IPS-NIHi7 (cell line): ENCODE data around the gene HLCS.

Source experiments
- DNase-seq: peaks from one replicate; pipeline ENCODE4 v3.0.0; 2012; ENCODE audit warnings: mixed read lengths; ENCODE audit errors: extremely low spot score

HLCS gene

DNA sequence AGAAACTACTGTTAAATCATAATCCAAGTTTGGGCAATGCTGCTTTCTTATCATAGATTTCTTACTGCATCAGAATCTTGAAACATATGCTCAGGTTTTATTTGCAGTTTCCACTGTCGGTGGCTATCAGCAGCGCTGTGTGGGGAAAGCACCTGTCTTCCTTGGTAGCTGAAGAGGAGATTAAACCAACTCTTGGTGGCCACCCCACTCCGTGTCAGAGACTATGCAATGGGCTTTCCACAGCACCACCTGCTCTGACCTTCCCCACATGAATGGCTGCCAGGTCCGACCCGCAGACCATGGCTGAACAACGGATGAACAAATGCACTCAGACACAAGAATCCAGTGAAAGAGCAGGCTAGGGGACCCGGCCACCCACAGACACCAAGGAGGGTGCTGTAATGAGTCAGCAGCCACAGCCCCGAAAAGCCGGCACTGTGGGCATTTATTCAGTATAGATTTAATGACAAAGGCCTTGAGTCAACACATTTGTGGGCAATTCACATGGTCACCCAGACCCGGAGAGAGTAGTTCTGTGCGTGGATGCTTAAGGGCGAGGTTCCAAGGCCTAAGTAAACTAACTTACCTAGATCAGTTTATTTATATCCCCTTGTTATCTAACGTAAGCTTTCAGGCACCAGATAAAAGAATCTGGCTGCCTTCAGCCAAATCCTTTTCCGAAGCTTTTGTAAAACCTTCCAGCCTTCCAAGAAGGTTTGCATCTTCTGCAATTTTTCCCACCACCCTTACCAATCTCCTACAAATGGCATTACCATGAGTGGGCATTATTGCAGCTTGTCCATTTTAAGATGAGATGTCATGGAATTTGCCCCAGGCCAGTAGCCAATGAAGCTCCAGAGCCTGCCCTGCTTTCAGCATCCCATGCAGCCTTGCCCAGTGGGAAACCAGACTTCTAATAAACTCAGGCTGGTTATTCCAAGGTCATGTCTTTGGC lies 82.7 kb downstream of the HLCS start:
- no peak for DNase-seq

DNA sequence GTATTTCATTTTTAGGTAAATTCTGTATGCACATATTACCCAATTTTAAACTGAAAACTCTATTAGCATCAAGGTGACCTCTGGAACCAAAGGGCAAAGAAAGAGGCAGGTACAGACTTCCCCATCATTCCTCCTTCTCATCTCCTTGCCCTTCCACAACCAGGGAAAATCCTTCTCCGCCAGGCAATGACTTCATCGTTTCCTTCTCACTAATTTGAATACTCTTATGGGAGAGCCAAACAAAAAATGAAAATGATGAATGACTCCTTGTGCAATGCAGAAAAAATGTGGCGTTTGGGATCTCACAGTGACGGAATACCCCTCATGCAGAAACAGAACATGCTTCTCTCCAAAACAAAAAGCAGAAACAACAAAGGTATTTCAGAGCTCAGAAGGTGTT lies 83.7 kb downstream of the HLCS start:
- no peak for DNase-seq

DNA sequence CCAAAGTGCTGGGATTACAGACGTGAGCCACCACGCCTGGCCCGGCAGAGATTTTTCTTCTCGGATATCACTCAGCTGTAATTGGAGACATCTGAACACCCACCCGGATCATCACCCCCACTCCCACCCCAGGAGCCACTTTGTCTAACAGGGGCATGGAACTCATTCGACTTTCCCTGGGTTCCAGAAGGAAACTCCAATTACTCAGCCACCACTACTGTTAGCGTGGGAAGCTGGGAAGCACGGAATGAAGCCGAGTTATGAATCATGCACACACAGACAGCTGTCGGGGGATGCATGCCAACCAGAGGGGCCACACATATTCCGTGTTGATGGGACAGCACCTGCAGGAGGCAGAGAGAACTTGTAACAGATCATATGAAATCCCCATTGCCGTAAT lies 85.2 kb downstream of the HLCS start:
- no peak for DNase-seq

DNA sequence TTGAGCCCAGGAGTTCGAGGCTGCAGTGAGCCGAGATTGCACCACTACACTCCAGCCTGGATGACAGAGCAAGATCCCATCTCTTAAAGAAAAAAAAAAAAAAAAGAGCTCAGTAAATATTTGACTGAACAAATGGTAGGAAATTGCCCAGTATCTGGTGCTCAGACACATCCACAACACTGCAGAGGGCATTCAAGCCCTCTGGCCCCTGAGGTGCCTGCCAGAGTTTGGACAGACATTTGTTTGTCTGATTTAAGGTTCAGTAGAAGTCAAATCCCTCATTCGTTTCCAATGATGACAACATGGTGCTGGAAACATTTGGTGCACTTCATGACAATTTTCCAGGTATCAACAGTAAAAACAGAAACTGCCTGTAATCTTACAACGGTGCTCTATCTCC lies 86.6 kb downstream of the HLCS start:
- no peak for DNase-seq

DNA sequence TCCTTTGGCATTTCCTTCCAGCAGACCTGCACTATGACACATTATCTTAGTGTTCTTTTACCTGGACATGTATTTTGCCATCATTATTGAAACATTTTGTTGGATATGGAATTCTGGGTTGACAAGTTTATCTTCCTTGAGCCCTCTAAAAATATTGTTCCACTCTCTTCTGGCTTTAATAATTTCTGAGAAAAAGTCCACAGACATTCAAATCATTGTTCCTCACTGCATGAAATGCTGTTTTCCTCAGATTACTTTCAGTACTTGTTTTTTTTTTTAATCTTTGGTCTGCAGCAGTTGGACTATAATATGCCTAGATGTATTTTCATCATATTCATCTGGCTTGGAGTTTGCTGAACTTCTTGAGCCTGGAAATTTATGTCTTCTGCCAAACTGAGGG lies 88.7 kb downstream of the HLCS start:
- DNase-seq, result no peak

DNA sequence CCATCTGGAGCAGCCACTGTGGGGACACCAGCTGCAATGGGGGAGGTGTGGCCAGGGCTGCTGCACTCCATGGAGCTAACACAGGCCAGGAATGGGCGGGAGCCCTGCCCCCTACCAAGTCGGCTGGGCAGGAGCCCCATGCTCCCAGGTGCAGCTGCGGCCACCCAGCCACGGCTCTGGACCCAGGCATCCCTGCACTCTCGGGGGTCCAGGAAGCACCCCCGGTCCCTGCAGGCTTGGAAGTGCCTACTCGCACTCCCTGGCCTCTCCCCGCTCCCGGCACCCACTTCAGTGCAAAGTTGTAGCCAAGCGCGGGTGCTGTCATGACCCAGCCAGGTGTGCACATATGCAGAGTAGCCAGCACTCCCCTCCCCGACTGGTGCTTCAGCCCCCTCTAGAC lies 91.8 kb downstream of the HLCS start:
- DNase-seq, result no peak

DNA sequence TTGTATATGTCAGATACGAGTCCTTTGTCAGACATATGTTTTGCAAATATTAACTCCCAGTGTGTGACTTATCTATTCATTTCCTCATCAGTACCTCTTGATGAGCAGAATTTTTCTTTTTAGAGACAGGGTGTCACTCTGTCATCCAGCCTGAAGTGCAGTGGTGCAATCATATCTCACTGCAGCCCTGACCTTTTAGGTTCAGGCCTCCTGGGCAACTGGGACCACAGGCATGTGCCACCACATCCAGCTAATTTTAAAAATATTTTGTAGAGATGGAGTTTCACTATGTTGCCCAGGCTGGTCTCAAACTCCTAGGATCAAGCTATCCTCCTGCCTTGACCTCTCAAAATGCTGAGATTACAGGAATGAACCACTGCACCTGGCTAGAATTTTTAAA lies 93.0 kb downstream of the HLCS start:
- DNase-seq, result no peak

DNA sequence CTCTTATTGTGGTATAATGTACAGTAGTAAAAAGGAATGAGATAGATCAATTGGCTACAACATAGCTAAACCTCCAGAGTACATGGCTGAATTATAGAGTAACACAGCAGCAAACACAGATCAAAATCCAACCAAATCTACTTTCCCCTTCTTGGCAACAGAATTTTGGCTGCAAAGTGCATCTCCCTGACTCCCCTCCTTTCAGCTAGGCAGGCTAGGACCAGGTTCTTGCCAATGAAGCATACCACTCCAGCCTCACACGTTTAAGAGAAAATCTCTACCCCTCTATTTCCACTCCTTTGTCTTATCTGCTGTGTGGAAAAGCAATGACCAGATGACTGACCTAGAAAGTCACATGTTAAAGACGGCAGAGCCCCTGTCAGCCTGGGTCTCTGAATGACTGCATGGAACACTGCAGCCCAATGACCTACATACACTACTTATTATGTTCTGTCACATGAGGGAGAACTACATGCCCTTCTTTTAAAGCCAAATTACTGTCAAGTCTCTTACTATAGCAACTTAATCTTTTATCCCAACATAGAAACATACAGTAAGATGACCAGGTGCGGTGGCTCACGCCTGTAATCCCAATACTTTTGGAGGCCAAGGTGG lies 99.1 kb downstream of the HLCS start:
- no peak for DNase-seq

DNA sequence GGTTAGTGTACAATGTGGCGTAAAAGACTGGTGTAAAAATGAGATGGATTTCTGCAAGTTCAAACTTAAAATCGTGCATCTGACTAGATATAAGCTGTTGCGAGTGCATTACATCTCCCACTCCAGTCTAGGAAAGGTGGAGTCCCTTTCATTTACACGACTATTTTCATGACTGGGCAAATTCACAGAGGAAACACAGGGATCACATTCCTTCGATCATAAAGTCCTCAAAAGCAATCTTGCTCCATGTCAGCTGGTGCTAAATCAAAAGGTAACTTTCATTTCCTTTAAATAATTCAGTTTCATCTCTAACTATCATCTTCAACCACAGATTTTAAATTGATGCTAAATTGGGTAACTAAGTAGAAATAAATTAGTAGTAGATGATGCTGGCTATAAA lies 100.0 kb downstream of the HLCS start:
- DNase-seq, result no peak

DNA sequence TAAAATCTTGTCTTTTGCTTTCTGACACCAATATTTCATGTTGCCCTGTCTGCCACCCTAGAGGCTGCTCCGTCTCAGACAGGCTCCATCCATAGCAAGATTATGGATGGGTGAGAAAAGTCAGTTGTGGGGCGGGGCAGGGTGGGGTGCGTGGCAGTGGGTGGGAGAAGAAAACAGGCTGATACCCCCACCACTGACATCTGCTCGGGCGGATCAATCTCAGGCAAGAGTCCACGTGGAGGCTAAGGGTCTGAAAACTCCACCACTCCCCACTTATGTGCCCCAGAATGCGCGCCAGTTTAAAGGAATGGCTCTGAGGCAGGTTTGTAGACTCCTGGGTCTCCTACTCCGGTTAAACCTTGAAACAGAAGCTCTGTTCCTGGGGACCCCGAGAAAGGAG lies 101.5 kb downstream of the HLCS start:
- DNase-seq, result no peak

DNA sequence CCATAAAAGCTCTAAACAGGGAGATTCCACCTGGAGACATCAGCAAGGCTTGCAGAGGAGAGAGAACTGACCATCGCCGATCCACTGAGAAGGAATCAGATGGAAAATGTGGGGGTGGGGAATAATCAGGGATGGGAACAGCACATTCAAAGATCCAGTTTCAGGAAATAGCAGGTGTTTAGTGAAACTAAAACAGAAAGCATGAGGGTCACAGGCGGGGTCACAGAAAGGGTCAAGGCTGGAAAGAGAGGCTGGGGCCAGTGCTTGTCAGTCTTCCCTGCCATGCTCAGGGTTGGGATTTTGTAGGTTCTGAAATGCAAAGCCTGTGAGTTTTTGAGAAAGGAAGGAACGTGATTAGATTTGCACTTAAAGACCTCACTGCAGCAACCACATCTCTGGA lies 103.2 kb downstream of the HLCS start:
- DNase-seq, result no peak

DNA sequence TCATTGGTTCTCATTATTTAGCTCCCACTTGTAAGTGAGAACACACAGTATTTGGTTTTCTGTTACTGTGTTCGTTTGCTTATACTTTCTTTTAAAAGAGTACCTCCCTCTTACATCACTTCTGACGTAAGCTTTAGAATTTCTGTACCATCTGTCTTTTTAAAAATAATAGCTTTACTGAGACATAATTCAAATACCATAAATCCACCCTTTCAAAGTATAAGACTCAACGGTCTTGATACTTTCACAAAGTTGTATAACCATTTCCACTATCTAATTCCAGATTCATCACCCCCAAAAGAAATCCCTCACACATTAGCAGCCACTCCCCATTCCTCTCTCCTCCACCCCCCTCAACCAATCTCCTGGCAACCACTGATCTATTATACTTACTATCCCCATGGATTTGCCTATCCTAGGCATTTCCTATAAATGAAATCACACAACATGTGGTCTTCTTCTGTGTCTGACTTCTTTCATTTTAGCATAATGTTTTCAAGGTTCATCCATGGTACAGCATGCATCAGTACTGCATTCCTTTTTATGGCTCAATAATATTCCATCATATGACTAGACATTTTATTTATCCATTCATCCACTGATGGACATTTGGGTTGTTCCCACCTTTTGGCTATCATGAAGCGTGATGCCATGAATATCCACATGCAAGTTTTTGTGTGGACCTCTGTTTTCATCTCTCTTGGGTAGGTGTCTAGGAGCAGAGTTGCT lies 104.7 kb downstream of the HLCS start:
- DNase-seq, result no peak

DNA sequence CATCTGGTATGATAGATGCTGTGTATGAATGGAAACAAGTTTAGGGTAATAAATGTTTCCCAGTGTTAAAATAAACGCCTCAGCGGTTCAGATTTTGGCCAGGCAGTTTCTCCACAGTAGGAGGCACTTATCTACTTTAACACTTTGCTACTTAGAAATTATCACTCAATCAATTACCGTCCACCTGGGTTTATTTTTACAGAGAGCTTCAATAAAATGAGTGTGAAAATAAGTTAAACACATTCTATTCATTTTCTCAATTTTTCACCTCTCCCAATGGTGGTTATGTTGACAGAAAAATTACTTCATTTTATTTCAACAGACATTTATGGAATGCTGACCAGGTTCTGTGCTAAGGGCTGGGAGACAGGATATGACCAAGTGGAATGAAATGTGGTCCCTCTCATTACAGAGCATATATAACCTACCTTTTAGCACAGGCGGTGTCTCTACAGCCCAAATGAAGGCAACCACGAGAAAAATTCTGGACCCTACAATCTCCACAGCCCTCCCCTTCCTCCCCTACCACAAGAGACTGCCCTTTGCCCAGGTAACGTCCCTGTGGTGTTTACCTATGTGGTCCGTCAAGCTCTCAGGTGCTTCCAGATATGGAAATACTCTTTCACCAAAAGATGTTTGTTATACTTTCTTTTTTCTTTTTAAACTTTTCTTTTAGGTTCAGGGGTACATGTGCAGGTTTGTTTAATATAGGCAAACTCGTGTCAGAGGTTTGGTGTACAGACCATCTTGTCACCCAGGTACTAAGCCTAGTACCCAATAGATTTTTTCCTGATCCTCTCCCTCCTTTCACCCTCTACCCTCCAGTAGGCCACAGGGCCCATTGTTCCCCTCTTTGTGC lies 105.5 kb downstream of the HLCS start:
- DNase-seq, result no peak

DNA sequence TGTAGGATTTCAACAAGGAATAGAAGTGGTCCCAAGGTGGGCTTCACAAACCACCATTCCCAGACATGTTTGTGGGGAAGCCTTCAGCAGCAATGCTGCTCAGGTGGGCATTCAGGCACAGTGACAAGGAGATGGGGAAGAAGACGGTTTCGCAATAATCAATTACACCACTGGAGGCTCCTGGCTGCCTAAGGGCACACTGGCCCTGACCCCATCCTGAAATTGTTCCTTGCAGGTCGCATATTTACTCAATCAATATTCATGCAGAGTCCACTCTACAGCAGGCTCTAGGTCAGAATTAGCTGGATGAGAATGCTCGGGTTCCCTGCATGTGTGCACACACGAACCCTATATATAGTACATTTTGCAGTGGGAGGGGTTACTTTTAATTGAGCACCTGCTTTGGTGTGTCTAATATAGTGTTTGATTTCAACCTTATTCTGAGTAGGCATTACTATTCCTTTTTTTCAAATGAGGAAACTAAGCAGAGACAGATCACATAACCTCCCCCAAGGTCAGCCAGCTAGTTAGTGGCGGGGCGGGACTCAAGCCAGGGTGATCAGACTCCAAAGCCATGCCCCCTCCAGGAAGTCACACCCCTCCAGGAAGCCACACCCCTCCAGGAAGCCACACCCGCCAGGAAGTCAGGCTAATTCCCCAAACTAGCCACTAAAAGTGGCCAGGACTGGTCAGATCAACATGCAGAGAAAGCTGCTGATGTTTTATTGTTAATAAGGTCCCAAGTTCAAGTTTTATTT lies 106.5 kb downstream of the HLCS start:
- peak; percentile 92 for DNase-seq

DNA sequence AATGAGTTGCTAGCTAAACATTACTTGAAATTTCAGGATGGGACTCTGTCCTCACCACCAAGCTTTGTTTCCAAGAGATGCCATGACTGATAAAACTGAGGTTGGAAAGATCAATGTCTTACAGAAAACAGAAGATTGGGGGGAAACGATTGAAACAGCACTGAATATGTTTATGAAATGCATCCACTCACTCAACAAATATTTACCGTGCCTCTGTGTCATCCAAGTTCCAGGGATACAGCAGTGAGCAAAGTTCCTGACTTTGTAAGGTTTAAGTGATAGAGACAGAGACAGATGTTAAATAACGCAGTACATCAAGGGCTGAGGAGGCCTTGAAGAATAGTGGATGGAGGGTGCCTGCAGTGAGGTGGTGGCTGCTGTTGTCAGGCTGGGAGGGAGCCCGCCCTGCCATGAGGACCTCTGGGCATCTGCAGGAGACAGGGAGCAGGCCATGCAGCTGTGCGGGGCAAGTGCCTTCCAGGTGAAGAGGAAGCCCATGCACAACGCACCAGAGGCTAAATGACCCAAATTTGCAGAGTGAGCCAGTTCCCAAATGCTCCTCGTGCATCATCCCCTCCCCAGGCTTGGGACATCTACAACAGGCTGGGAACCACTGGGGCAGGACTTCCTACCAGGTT lies 108.0 kb downstream of the HLCS start:
- no peak for DNase-seq

DNA sequence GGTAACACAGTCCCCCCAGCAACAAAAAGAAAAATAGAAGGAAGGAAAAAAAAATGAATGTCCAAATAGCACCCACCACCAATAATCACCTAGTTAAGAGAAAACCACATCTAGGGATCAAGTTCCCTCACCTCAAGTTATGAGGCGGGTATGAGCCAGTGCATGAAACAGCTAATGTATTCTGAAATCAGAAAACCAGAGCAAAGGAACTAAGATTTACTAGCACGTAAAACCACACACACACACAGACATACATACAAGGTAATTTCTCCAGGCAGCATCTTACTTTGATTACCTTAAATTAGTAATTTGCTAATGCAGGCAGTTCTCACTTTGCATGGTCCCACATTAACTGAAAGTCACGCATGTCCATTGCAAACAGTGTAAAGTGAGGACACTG lies 109.8 kb downstream of the HLCS start:
- no peak for DNase-seq

DNA sequence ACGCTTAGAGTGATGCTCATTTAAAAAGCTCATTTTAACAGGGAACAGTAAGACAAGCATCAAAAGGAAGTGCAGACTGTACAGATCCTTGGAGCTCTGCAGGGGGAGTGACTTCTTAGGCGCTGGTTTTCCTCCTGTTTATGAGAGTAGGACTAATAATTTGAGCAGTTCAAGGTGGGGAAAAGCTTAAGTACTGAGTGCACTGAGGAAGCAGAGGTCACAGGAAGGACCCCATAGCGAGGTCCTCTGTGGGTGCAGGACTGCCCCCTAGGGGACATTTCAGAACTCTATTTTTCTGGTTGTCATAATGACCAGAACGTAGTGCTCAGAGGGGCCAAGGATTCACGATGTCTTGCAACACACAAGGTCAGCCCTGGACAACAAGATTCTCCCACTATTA lies 112.1 kb downstream of the HLCS start:
- peak; percentile 80 for DNase-seq

DNA sequence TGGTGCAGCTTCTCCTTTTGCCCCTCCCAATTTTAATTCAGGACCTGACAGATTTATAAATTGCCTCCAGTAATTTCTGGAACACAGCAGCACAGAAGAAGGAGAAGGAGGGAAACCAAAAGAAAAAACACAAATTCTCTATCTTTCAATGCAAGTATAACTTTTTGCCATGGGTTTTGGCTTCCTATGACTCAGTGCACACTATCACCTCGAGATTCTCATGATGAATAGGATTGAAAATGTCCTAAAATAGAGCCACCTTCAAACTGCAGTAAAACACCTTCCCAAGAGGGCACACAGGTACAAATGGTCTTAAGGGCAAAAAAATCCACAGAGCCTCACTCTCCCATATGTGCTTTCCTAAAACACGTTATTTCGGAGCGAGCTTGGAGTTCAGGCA lies 113.6 kb downstream of the HLCS start:
- no peak for DNase-seq

DNA sequence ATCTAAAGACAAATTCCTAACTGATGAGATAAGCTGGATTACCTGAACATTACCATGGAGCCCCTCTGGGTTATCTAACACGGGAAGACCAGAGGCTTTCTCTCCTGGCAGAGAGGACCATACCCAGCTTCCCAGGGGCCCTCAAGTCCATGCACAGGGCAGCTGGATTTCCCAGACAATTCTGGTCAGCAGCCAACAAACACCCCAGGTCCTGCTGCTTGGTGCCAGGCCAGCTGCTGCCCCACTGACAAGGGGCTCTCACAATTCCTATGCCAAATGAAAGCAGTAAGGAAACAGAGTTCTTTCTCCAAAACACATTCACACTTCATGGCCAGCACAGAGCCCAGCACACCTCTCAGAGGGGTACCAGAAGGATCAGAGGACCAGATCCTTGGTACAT lies 114.2 kb downstream of the HLCS start:
- DNase-seq, result no peak

DNA sequence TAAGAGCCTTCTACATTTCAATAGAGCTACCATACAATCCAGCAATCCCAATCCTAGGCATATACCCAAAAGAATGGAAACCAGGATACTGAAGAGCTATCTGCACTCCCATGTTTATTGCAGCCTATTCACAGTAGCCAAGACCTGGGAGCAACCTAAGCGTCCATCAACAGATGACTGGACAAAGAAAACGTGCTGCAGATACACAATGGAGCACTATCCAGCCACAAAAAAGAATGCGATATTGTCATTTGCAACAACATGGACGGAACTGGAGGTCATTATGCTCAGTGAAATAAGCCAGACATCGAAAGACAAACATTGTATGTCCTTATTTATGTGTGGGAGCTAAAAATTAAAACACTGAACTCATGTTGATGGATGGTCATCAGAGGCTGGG lies 115.3 kb downstream of the HLCS start:
- DNase-seq, result no peak

DNA sequence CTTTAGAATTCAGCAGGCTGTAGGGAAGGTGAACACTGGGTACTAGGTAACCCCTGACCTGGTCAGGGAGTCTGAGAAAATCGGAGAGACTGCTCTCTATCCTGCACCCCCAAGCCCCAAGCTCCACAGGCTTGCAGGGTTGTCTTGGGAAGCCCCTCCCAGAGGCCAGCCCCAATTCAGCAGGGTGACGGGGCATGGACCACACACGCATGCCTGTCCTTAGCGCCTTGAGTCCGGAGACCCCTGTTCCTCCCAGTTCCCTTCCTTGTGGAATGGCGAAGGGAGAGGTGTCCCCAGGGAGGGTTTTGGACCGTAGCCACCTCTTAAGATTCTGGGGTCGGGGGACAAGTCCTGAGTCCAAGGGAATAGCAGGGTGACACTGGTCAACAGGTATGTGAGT lies 116.1 kb downstream of the HLCS start:
- DNase-seq, result no peak
